Loucy (cell line): ENCODE data around the gene OTOA.

Source experiments
- EZH2phosphoT487 ChIP-seq: fragments of 200-600 bp; IDR thresholded peaks from 2 replicates; pipeline ENCODE4 v1.6.1; 2018; ENCODE audit warnings: antibody characterized with exemption, mild to moderate bottlenecking, moderate library complexity, borderline replicate concordance
- TF ChIP-seq, protein P1 (sequence below): fragments of 200-600 bp; sonication (generic); conservative IDR thresholded peaks from 2 replicates; pipeline ENCODE4 v1.5.1; 2014; ENCODE audit warnings: mild to moderate bottlenecking, antibody characterized with exemption, low read length

DNA sequence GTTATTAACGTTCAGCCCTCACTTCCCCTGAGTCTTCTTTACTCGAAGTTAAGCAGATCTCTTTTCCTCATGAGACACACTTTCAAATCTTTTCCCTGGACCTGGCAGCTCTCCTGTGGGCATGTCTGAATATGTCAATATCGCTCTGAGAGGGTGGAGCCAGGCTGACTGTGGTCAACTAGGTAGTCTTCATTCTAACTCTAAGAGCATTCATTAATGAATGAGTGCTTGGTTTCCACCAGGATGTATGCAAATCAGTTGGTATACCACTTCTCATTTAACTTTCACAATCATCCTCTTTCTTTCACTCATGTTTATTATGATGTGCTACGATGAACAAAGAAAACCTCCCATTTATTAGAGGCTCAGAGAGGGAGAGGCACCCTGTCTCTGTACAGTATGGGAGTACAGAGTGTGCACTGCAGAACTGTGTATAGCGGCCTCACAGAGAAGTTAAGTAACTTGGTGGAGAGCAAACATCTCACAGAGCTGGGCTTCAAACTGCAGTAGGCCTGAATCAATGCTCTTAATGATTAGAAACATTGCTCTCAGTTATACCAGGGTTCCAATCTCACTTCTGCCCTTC, 39.9 kb downstream of the OTOA start:
- no peak for TF ChIP-seq EZH2phosphoT487
- TF ChIP-seq, protein P1, sequence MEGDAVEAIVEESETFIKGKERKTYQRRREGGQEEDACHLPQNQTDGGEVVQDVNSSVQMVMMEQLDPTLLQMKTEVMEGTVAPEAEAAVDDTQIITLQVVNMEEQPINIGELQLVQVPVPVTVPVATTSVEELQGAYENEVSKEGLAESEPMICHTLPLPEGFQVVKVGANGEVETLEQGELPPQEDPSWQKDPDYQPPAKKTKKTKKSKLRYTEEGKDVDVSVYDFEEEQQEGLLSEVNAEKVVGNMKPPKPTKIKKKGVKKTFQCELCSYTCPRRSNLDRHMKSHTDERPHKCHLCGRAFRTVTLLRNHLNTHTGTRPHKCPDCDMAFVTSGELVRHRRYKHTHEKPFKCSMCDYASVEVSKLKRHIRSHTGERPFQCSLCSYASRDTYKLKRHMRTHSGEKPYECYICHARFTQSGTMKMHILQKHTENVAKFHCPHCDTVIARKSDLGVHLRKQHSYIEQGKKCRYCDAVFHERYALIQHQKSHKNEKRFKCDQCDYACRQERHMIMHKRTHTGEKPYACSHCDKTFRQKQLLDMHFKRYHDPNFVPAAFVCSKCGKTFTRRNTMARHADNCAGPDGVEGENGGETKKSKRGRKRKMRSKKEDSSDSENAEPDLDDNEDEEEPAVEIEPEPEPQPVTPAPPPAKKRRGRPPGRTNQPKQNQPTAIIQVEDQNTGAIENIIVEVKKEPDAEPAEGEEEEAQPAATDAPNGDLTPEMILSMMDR = no peak
